Endodermal cell (in vitro differentiated cells): ENCODE data around the gene POP7. TPM values are rescaled to one million over a fixed set of nuclear protein-coding genes. Genes with fewer than 3 reads are reported as not detected.
"Not testable (repeated sequence)": the region's sequence is repeated elsewhere in the genome, so short reads cannot be mapped to it uniquely, and the experiment has no call there.

Source experiments
- DNase-seq: peaks from one replicate; pipeline ENCODE4 v3.0.0-alpha.2; 2017
- H3K27ac ChIP-seq: 2 replicates; pipeline ENCODE4 v1.5.1; 2013; ENCODE audit warnings: mild to moderate bottlenecking, low read depth, low read length, moderate library complexity
- H3K27me3 ChIP-seq: 2 replicates; pipeline ENCODE4 v1.6.1; 2013; ENCODE audit warnings: mild to moderate bottlenecking, low read length, moderate library complexity; ENCODE audit not compliant: insufficient read depth, control insufficient read depth, poor library complexity, severe bottlenecking
- H3K36me3 ChIP-seq: 2 replicates; pipeline ENCODE4 v1.7.0; 2013; ENCODE audit warnings: mild to moderate bottlenecking, low read length, moderate library complexity; ENCODE audit not compliant: control insufficient read depth, insufficient read depth
- H3K4me1 ChIP-seq: one replicate; pipeline ENCODE4 v1.7.0; 2013; ENCODE audit warnings: low read length; ENCODE audit not compliant: control insufficient read depth, insufficient read depth
- H3K4me3 ChIP-seq: 2 replicates; pipeline ENCODE4 v1.5.1; 2013; ENCODE audit warnings: mild to moderate bottlenecking, low read length, moderate library complexity
- H3K9ac ChIP-seq: 2 replicates; pipeline ENCODE4 v1.6.1; 2013; ENCODE audit warnings: mild to moderate bottlenecking, low read length, moderate library complexity; ENCODE audit not compliant: poor library complexity, severe bottlenecking; ENCODE audit errors: extremely low read depth
- H3K9me3 ChIP-seq: 2 replicates; pipeline ENCODE4 v1.6.1; 2013; ENCODE audit warnings: mild to moderate bottlenecking, low read length, moderate library complexity; ENCODE audit not compliant: control insufficient read depth
- H3K27ac Mint-ChIP-seq: 2 replicates; pipeline ENCODE4 v1.8.0; 2020; ENCODE audit warnings: mixed read lengths
- H3K27me3 Mint-ChIP-seq: 2 replicates; pipeline ENCODE4 v1.8.0; 2021; ENCODE audit warnings: mild to moderate bottlenecking, mixed read lengths; ENCODE audit not compliant: insufficient read depth
- H3K36me3 Mint-ChIP-seq: 2 replicates; pipeline ENCODE4 v1.8.0; 2020; ENCODE audit warnings: low read depth, mixed read lengths
- H3K4me1 Mint-ChIP-seq: 2 replicates; pipeline ENCODE4 v1.8.0; 2020; ENCODE audit warnings: mixed read lengths
- H3K4me3 Mint-ChIP-seq: 2 replicates; pipeline ENCODE4 v1.8.0; 2020; ENCODE audit warnings: mild to moderate bottlenecking, moderate library complexity, mixed read lengths
- H3K9me3 Mint-ChIP-seq: 2 replicates; pipeline ENCODE4 v1.8.0; 2020; ENCODE audit warnings: mild to moderate bottlenecking, mixed read lengths
- WGBS, 2 experiments: methylation state at CpG; one replicate each; pipeline versions ENCODE4 v1.1.5 to v1.1.7; 2013; ENCODE audit warnings: missing lambda C conversion rate in 2 of 2, mixed read lengths in 1 of 2; ENCODE audit not compliant: insufficient coverage in 1 of 2, insufficient read length in 1 of 2; 5-methylcytosine and 5-hydroxymethylcytosine counted together
- total RNA-seq, 2 donors: library from RNA; stranded (reverse); fragmentation: NEBNext Ultra II Directional in 1 of 2; extraction: Animal tissue kit (Norgen Biotek cat#: 25700) in 1 of 2; gene quantifications; 2 replicates in 1 of 2; 3 replicates in 1 of 2; pipeline ENCODE4 v1.2.1, GENCODE V29; 2021
- TF ChIP-seq, protein P1 (sequence below): fragments of 200-600 bp; sonication (generic); conservative IDR thresholded peaks from 2 replicates; pipeline ENCODE4 v1.5.0; 2021; ENCODE audit warnings: antibody characterized with exemption, mild to moderate bottlenecking

POP7 gene
- total RNA-seq, 2 donors from 2014 or later = 51.7 to 59.2 TPM

DNA sequence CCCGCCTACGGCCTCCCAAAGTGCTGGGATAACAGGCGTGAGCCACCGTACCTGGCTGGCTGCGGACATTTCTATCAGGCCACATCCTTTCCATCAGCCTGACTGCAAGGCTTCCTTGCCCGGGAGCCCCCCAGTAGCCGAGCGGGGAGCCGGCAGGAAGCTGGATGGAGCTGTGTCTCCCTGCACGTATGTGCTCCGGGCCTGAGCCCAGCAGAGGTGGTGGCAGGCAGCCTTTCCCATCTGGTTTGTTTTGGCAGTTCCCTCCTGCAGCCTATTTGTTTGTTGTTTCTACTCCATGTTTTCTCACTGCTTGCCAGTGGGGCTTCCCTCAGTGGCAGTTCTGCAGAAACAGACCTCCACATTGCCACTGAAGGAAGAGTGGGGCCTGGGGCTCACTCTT lies 5.4 kb downstream of the POP7 start:
- TF ChIP-seq, protein P1, sequence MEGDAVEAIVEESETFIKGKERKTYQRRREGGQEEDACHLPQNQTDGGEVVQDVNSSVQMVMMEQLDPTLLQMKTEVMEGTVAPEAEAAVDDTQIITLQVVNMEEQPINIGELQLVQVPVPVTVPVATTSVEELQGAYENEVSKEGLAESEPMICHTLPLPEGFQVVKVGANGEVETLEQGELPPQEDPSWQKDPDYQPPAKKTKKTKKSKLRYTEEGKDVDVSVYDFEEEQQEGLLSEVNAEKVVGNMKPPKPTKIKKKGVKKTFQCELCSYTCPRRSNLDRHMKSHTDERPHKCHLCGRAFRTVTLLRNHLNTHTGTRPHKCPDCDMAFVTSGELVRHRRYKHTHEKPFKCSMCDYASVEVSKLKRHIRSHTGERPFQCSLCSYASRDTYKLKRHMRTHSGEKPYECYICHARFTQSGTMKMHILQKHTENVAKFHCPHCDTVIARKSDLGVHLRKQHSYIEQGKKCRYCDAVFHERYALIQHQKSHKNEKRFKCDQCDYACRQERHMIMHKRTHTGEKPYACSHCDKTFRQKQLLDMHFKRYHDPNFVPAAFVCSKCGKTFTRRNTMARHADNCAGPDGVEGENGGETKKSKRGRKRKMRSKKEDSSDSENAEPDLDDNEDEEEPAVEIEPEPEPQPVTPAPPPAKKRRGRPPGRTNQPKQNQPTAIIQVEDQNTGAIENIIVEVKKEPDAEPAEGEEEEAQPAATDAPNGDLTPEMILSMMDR = no peak
- H3K27me3 ChIP-seq = no peaks in the 10 kb centered on the region
- peaks cover 10% of the 10 kb centered on the region for H3K4me1 Mint-ChIP-seq
- DNase-seq = no peak
- peaks cover 16% of the 10 kb centered on the region for H3K36me3 Mint-ChIP-seq
- peak overlapping the region; percentile 66 for H3K27ac Mint-ChIP-seq
- no peaks in the 10 kb centered on the region for H3K9me3 Mint-ChIP-seq
- peaks cover 13% of the 10 kb centered on the region for H3K36me3 ChIP-seq
- no peaks in the 10 kb centered on the region for H3K9me3 ChIP-seq
- 93% methylated on average over 3 to 11 of the region's 11 CpGs for WGBS, 2 experiments
- peaks cover 4% of the 10 kb centered on the region for H3K27me3 Mint-ChIP-seq
- no peak overlapping the region for H3K9ac ChIP-seq
- no peak overlapping the region for H3K27ac ChIP-seq
- H3K4me1 ChIP-seq = no peaks in the 10 kb centered on the region
- H3K4me3 Mint-ChIP-seq = no peak overlapping the region
- no peak overlapping the region for H3K4me3 ChIP-seq

DNA sequence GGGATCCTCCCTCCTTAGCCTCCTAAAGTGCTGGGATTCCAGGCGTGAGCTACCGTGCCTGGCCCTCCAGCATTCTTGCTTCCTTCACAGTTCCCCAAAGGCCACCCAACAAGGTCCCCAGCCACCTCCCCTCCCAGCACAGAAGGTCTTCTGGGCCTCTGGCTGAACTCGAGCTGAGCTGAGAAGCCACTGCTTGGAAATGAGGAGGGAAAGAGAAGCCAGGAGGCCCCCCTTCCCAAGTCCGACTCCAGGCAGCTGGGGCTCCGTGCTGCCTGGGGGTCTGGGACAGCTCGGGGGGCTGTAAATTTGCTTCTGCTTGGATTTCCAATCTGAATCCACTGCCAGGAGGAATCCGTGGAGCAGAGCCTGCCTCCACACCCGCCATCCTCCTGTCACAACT lies 8.8 kb downstream of the POP7 start:
- H3K27me3 ChIP-seq = peaks cover 6% of the 10 kb centered on the region
- TF ChIP-seq, protein P1 = no peak
- H3K36me3 Mint-ChIP-seq = peaks cover 5% of the 10 kb centered on the region
- no peak overlapping the region for H3K4me3 Mint-ChIP-seq
- no peak overlapping the region for H3K4me3 ChIP-seq
- no peak overlapping the region for H3K27ac ChIP-seq
- H3K27ac Mint-ChIP-seq = no peak overlapping the region
- no peaks in the 10 kb centered on the region for H3K4me1 Mint-ChIP-seq
- peaks cover 34% of the 10 kb centered on the region for H3K27me3 Mint-ChIP-seq
- no peak overlapping the region for H3K9ac ChIP-seq
- H3K9me3 Mint-ChIP-seq = peaks cover 26% of the 10 kb centered on the region
- DNase-seq = no peak
- H3K9me3 ChIP-seq = peaks cover 11% of the 10 kb centered on the region
- no peaks in the 10 kb centered on the region for H3K36me3 ChIP-seq
- H3K4me1 ChIP-seq = no peaks in the 10 kb centered on the region
- WGBS, 2 experiments = 80 to 90% methylated on average over 4 to 8 of the region's 8 CpGs

DNA sequence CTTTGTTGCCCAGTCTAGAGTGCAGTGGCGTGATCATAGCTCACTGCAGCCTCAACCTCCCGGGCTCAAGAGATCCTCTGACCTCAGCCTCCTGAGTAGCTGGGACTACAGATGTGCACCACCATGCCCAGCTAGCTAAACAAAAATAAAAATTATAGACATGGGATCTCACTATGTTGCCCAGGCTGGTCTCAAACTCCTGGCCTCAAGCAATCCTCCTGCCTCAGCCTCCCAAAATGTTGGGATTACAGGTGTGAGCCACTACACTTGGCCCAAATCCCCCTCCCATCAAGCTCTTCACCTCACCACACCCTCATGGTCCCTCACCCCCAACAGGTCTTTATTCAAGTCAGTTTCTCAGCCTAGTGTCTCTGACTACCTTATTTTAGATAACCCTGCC lies 11.2 kb downstream of the POP7 start:
- not testable (repeated sequence) for H3K27ac ChIP-seq, H3K4me1 ChIP-seq, H3K9ac ChIP-seq, H3K4me3 Mint-ChIP-seq, H3K4me3 ChIP-seq, H3K36me3 Mint-ChIP-seq, H3K36me3 ChIP-seq, DNase-seq, H3K4me1 Mint-ChIP-seq, H3K27ac Mint-ChIP-seq
- H3K27me3 ChIP-seq = peaks cover 29% of the 10 kb centered on the region
- Mint-ChIP-seq H3K27me3 (peaks cover 54% of the 10 kb centered on the region), H3K9me3 (peaks cover 30% of the 10 kb centered on the region)
- WGBS, 2 experiments = 91 to 100% methylated on average over 2 of the region's 2 CpGs
- peaks cover 11% of the 10 kb centered on the region for H3K9me3 ChIP-seq
